SK-N-SH treated with all-trans-retinoic acid at 6 μM for 48 hours (cell line): ENCODE data around the gene CEP63.

Source experiments
- GLIS3 ChIP-seq: fragments of 250-450 bp; sonication (Bioruptor Pico); IDR thresholded peaks from 2 replicates; pipeline ENCODE4 v1.5.0; 2020; ENCODE audit warnings: mild to moderate bottlenecking, moderate library complexity
- SNAI2 ChIP-seq: fragments of 250-450 bp; sonication (Bioruptor Pico); IDR thresholded peaks from 2 replicates; pipeline ENCODE4 v1.5.0; 2020; ENCODE audit warnings: mild to moderate bottlenecking, moderate library complexity
- TCF4 ChIP-seq: fragments of 250-450 bp; sonication (Bioruptor Pico); IDR thresholded peaks from 2 replicates; pipeline ENCODE4 v1.8.0; 2021; ENCODE audit warnings: mild to moderate bottlenecking, moderate library complexity, borderline replicate concordance
- ZFP3 ChIP-seq: fragments of 250-450 bp; sonication (Bioruptor Pico); IDR thresholded peaks from 2 replicates; pipeline ENCODE4 v1.5.0; 2020; ENCODE audit warnings: mild to moderate bottlenecking, moderate library complexity
- TF ChIP-seq, protein P1 (sequence below): fragments of 250-450 bp; sonication (Bioruptor Pico); IDR thresholded peaks from 2 replicates; pipeline ENCODE4 v1.5.1; 2020; ENCODE audit warnings: low read depth, mild to moderate bottlenecking, moderate library complexity
- TF ChIP-seq, protein P2 (sequence below): fragments of 250-450 bp; sonication (Bioruptor Pico); IDR thresholded peaks from 2 replicates; pipeline ENCODE4 v1.5.0; 2020; ENCODE audit warnings: mild to moderate bottlenecking, moderate library complexity

DNA sequence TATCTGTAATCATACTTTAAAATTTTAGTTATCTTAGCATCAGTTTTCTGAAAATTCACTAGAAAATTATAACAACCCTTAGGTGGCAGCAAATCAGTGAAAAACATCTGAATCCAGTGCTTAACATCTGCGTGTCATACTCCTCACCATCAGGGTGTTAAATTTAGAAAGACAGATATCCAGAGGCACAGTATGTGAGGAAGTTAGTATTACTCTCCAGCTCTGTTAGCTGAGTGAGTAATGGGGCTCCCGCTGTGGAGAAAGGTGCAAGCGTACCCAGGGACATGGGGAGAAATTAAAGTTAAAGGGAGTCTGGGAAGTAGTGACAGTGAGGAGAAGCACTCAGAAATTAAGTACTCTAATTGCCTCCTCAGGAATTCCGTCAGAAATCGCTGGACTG, 50.9 kb downstream of the CEP63 start:
- TF ChIP-seq ZFP3 (no peak), SNAI2 (CRISPR knock-in tag) (no peak), TCF4 (CRISPR knock-in tag) (no peak), GLIS3 (CRISPR knock-in tag) (no peak)
- TF ChIP-seq, protein P1, sequence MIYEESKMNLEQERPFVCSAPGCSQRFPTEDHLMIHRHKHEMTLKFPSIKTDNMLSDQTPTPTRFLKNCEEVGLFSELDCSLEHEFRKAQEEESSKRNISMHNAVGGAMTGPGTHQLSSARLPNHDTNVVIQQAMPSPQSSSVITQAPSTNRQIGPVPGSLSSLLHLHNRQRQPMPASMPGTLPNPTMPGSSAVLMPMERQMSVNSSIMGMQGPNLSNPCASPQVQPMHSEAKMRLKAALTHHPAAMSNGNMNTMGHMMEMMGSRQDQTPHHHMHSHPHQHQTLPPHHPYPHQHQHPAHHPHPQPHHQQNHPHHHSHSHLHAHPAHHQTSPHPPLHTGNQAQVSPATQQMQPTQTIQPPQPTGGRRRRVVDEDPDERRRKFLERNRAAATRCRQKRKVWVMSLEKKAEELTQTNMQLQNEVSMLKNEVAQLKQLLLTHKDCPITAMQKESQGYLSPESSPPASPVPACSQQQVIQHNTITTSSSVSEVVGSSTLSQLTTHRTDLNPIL (CRISPR knock-in tag) = no peak
- TF ChIP-seq, protein P2, sequence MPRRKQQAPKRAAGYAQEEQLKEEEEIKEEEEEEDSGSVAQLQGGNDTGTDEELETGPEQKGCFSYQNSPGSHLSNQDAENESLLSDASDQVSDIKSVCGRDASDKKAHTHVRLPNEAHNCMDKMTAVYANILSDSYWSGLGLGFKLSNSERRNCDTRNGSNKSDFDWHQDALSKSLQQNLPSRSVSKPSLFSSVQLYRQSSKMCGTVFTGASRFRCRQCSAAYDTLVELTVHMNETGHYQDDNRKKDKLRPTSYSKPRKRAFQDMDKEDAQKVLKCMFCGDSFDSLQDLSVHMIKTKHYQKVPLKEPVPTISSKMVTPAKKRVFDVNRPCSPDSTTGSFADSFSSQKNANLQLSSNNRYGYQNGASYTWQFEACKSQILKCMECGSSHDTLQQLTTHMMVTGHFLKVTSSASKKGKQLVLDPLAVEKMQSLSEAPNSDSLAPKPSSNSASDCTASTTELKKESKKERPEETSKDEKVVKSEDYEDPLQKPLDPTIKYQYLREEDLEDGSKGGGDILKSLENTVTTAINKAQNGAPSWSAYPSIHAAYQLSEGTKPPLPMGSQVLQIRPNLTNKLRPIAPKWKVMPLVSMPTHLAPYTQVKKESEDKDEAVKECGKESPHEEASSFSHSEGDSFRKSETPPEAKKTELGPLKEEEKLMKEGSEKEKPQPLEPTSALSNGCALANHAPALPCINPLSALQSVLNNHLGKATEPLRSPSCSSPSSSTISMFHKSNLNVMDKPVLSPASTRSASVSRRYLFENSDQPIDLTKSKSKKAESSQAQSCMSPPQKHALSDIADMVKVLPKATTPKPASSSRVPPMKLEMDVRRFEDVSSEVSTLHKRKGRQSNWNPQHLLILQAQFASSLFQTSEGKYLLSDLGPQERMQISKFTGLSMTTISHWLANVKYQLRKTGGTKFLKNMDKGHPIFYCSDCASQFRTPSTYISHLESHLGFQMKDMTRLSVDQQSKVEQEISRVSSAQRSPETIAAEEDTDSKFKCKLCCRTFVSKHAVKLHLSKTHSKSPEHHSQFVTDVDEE (CRISPR knock-in tag) = no peak
